Measurements from ENCODE around the gene CYP3A7.
"Not testable (repeated sequence)": the region's sequence is repeated elsewhere in the genome, so short reads cannot be mapped to it uniquely, and the experiment has no call there.

The CYP3A7 gene

GRCh38 chr7:99677648-99678045 is 57.3 kb downstream of the CYP3A7 start:
- no peak for DNase-seq (ENCODE audit: low read depth)
- H3K4me3 ChIP-seq (ENCODE audit: low read depth, low read length): no peak overlapping the region

GRCh38 chr7:99677013-99677647 is 57.9 kb downstream of the CYP3A7 start:
- DNase-seq (ENCODE audit: low read depth): no peak

GRCh38 chr7:99674995-99675742 is 59.8 kb downstream of the CYP3A7 start:
- DNase-seq (ENCODE audit: low read depth): no peak

More at GRCh38 chr7:99677013-99677647, 57.9 kb downstream of the CYP3A7 start:
- no peak overlapping the region for H3K4me3 ChIP-seq (ENCODE audit: low read depth, low read length)

DNA sequence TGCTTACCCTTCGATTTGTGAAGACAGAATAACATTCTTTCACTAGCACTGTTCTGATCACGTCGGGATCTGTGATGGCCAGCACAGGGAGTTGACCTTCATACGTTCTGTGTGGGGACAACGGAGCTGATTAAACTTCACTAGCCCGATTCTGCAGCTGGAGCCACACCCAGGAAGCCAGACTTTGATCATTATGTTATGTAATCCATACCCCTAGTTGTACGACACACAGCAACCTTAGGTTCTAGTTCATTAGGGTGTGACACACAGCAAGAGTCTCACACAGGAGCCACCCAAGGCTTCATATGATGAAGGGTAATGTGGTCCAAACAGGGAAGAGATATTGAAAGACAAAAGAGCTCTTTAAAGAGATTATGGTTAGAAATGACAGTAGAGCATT is 62.4 kb downstream of the CYP3A7 start:
- no peak for DNase-seq (ENCODE audit: low read depth)
- H3K4me3 ChIP-seq (ENCODE audit: low read depth, low read length): no peak overlapping the region

More at GRCh38 chr7:99674995-99675742, 59.8 kb downstream of the CYP3A7 start:
- no peak overlapping the region for H3K4me3 ChIP-seq (ENCODE audit: low read depth, low read length)

GRCh38 chr7:99669782-99670181 is 65.2 kb downstream of the CYP3A7 start:
- DNase-seq (ENCODE audit: low read depth): peak; percentile 8
- no peak overlapping the region for H3K4me3 ChIP-seq (ENCODE audit: low read depth, low read length)

GRCh38 chr7:99668541-99668940 is 66.5 kb downstream of the CYP3A7 start:
- DNase-seq (ENCODE audit: low read depth): no peak
- no peak overlapping the region for H3K4me3 ChIP-seq (ENCODE audit: low read depth, low read length)

DNA sequence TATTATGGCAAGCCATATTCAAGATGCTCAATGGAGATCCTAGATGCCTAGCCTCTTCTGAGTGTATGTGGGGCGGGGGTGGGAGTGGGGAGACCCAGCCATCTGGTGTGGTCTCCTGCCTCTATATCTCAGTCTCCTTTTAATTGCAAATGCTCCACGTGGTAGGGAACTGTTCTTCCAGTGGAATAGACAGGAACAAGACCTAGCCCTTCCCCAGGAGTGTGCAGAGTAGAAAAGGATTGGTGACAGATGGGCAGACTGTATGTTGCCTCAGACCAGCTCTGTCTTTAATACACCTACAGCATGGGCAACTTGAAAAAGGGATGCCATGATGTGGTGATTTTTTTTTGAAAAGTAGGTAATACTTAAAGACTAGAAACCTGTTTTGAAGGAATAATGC is 67.8 kb downstream of the CYP3A7 start:
- no peak overlapping the region for H3K4me3 ChIP-seq (ENCODE audit: low read depth, low read length)
- DNase-seq (ENCODE audit: low read depth): no peak

DNA sequence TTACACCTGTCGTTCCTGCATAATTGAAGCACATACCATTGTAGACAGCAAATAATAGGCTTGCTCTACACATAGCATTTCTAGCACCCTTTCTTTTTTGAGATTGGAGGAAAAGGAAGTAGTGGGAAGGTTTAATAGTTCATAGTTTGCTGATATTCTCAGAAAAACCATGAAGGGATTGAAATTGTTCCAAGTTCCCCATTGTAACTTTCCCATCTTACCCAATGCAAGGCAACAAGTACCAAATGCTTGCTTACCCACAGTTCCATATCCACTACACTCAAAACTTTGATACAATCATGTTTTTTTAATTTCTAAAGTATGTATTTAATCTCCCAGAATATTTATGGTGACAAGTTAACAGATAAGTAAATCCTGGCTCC is 69.0 kb downstream of the CYP3A7 start:
- H3K4me3 ChIP-seq (ENCODE audit: low read depth, low read length): no peak overlapping the region
- DNase-seq (ENCODE audit: low read depth): no peak

GRCh38 chr7:99665312-99666012 is 69.5 kb downstream of the CYP3A7 start:
- no peak for DNase-seq (ENCODE audit: low read depth)

GRCh38 chr7:99657879-99658278 is 77.1 kb downstream of the CYP3A7 start:
- not testable (repeated sequence) for H3K4me3 ChIP-seq (ENCODE audit: low read depth, low read length)

More at GRCh38 chr7:99665312-99666012, 69.5 kb downstream of the CYP3A7 start:
- no peak overlapping the region for H3K4me3 ChIP-seq (ENCODE audit: low read depth, low read length)

More at GRCh38 chr7:99657879-99658278, 77.1 kb downstream of the CYP3A7 start:
- not testable (repeated sequence) for DNase-seq (ENCODE audit: low read depth)
